ENCODE results near the gene RBM18.

The RBM18 gene

DNA sequence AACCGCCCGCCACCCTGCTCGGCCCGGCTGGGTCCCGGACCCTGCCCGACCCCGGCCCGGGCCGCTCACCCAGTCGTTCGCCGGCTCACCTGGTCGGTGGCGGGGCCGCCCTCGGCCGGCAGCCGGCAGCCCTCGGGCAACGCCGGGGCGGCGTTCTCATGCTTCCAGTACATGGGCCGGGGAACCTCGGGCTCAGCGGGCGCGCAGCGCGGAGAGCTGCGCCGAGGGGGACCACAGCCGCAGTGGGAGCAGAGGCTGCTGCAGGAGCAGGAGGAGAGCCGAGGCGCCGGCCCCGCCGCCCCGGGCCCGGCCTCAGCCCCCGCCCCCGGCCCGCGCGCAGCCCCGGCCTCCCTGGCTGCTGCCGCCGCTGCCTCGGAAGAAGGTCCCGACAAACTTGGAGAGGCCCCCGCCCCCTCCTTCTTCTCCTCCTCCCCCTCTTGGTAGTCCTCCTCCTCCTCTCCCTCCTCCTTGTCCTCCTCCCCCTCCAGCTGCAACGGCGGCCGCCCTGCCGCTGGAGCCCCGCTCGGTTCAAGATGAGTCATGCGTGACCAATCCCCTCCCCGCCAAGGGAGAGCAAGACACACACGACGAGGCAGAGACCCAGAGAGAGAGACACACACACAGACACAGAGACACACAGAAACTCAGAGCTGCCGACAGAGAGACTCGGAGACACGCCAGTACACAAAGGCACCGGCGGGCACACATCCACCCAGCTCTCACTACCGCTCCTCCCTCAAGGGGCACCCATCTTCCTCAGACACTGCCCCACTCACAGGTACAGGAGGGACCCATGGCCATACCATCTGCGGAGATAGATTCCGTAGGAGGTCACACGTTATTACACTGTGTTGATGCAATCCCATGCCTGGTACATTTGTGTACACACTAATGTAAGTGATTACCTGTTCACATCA, 35.8 kb downstream of the RBM18 start, which contains the start of gene LHX6:
Gene LHX6 (minus strand): TSS at position 390 of the 917 bp plus-strand sequence. CDS start 217 bp downstream, at position 173.
- no peaks in the 10 kb centered on the region for H3K9me3 ChIP-seq (ENCODE audit: insufficient read depth, low read length)
- H3K27me3 ChIP-seq (ENCODE audit: low read length), result no peaks in the 10 kb centered on the region
- H3K79me2 ChIP-seq (ENCODE audit: insufficient read depth, low read length), result no peaks in the 10 kb centered on the region
- no peak within 1 kb of the TSS for H3K4me2 ChIP-seq (ENCODE audit: low read depth, low read length, poor library complexity, severe bottlenecking)
- no peak within 1 kb of the TSS for H3K27ac ChIP-seq (ENCODE audit: low read depth, low read length)
- TF ChIP-seq, protein P1, sequence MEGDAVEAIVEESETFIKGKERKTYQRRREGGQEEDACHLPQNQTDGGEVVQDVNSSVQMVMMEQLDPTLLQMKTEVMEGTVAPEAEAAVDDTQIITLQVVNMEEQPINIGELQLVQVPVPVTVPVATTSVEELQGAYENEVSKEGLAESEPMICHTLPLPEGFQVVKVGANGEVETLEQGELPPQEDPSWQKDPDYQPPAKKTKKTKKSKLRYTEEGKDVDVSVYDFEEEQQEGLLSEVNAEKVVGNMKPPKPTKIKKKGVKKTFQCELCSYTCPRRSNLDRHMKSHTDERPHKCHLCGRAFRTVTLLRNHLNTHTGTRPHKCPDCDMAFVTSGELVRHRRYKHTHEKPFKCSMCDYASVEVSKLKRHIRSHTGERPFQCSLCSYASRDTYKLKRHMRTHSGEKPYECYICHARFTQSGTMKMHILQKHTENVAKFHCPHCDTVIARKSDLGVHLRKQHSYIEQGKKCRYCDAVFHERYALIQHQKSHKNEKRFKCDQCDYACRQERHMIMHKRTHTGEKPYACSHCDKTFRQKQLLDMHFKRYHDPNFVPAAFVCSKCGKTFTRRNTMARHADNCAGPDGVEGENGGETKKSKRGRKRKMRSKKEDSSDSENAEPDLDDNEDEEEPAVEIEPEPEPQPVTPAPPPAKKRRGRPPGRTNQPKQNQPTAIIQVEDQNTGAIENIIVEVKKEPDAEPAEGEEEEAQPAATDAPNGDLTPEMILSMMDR (IDR thresholded peaks at IDR 0.05; ENCODE audit: insufficient read depth, low read length, poor library complexity, severe bottlenecking), result no peak
- no peak for TF ChIP-seq EZH2phosphoT487 (conservative IDR thresholded peaks at IDR 0.05; ENCODE audit: low read length)
- H3F3A ChIP-seq (ENCODE audit: insufficient read depth), result no peaks in the 10 kb centered on the region
- H3K4me3 ChIP-seq (ENCODE audit: insufficient read depth, low read length, poor library complexity, severe bottlenecking), result no peak within 1 kb of the TSS
- H2AFZ ChIP-seq (ENCODE audit: low read depth, low read length, severe bottlenecking), result no peak within 1 kb of the TSS
- no peak within 1 kb of the TSS for H3K9ac ChIP-seq (ENCODE audit: low read length)
- no peaks in the 10 kb centered on the region for H3K9me2 ChIP-seq (replicated peaks; ENCODE audit: insufficient read depth, low read length)
- no peaks in the 10 kb centered on the region for H3K36me3 ChIP-seq (ENCODE audit: low read length)
- no peaks in the 10 kb centered on the region for H4K20me1 ChIP-seq (ENCODE audit: low read depth, low read length)

DNA sequence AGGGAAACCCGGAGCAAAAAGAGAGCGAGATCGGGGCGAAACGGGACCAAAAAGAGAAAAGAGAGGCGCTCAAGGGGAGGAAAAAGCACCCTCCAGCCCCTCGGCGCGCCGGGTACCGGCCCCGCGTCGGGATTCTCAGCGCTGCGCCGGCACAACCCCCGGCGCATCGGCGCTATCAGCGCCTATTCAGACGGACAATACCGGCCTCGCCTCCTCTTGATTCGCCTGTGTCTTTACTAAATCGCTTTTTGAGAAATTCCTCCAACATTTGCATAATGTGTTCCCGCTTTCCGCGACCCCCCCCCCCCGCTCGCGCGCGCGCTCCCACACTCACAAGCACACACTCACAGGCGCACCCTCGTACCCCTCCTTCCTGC, 36.5 kb downstream of the RBM18 start:
- Histone ChIP-seq H2AFZ (ENCODE audit: low read depth, low read length, severe bottlenecking) (no peak overlapping the region), H3K4me3 (ENCODE audit: insufficient read depth, low read length, poor library complexity, severe bottlenecking) (no peak overlapping the region), H3K27me3 (ENCODE audit: low read length) (no peaks in the 10 kb centered on the region), H3K9ac (ENCODE audit: low read length) (no peak overlapping the region), H3K36me3 (ENCODE audit: low read length) (no peaks in the 10 kb centered on the region), H3K79me2 (ENCODE audit: insufficient read depth, low read length) (no peaks in the 10 kb centered on the region), H3K4me2 (ENCODE audit: low read depth, low read length, poor library complexity, severe bottlenecking) (no peak overlapping the region), H3K27ac (ENCODE audit: low read depth, low read length) (no peak overlapping the region), H3F3A (ENCODE audit: insufficient read depth) (no peaks in the 10 kb centered on the region), H3K9me2 (replicated peaks; ENCODE audit: insufficient read depth, low read length) (no peaks in the 10 kb centered on the region), H3K9me3 (ENCODE audit: insufficient read depth, low read length) (no peaks in the 10 kb centered on the region), H4K20me1 (ENCODE audit: low read depth, low read length) (no peaks in the 10 kb centered on the region)
- TF ChIP-seq EZH2phosphoT487 (conservative IDR thresholded peaks at IDR 0.05; ENCODE audit: low read length), result no peak
- TF ChIP-seq, protein P1 (IDR thresholded peaks at IDR 0.05; ENCODE audit: insufficient read depth, low read length, poor library complexity, severe bottlenecking), result no peak

DNA sequence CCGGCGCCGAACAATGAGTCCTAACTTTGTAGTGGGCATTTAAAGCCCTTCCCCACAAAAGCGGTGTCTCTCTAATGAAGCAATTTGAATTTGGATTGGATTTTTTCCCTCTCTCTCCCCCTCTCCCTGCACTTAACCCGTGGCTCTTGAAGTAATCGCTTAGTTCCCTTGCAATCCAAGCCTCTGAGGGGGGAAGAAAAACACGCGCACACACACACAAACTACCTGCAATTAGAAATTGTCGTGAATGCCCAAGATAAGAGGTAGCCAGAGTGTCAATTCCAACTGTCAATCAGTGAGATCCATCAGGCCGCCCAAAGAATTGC, 37.1 kb downstream of the RBM18 start:
- Histone ChIP-seq H4K20me1 (ENCODE audit: low read depth, low read length) (no peaks in the 10 kb centered on the region), H3K79me2 (ENCODE audit: insufficient read depth, low read length) (no peaks in the 10 kb centered on the region), H3K27me3 (ENCODE audit: low read length) (no peaks in the 10 kb centered on the region), H3F3A (ENCODE audit: insufficient read depth) (no peaks in the 10 kb centered on the region), H3K4me3 (ENCODE audit: insufficient read depth, low read length, poor library complexity, severe bottlenecking) (no peak overlapping the region), H3K9ac (ENCODE audit: low read length) (no peak overlapping the region), H3K9me3 (ENCODE audit: insufficient read depth, low read length) (no peaks in the 10 kb centered on the region), H3K27ac (ENCODE audit: low read depth, low read length) (no peak overlapping the region), H3K36me3 (ENCODE audit: low read length) (no peaks in the 10 kb centered on the region), H2AFZ (ENCODE audit: low read depth, low read length, severe bottlenecking) (no peak overlapping the region), H3K4me2 (ENCODE audit: low read depth, low read length, poor library complexity, severe bottlenecking) (no peak overlapping the region), H3K9me2 (replicated peaks; ENCODE audit: insufficient read depth, low read length) (no peaks in the 10 kb centered on the region)
- TF ChIP-seq, protein P1 (IDR thresholded peaks at IDR 0.05; ENCODE audit: insufficient read depth, low read length, poor library complexity, severe bottlenecking), result no peak

Data from SU-DHL-6 (cell line).